Upper lobe of left lung (tissue), 4 donors: ENCODE results near the gene CYP24A1.

Experiments
- CTCF ChIP-seq, 6 experiments: fragments of 450-650 bp in 4 of 6; fragments of 200-600 bp in 2 of 6; sonication (generic) in 2 of 6; IDR thresholded peaks; one replicate each; pipeline ENCODE4 v1.5.1; 2016 to 2019; ENCODE audit warnings: antibody characterized with exemption in 6 of 6
- POLR2AphosphoS5 ChIP-seq, 2 donors: sonication (generic); formaldehyde crosslinking; IDR thresholded peaks; one replicate each; pipeline ENCODE4 v1.5.1; 2017; ENCODE audit warnings: antibody characterized with exemption in 2 of 2

DNA sequence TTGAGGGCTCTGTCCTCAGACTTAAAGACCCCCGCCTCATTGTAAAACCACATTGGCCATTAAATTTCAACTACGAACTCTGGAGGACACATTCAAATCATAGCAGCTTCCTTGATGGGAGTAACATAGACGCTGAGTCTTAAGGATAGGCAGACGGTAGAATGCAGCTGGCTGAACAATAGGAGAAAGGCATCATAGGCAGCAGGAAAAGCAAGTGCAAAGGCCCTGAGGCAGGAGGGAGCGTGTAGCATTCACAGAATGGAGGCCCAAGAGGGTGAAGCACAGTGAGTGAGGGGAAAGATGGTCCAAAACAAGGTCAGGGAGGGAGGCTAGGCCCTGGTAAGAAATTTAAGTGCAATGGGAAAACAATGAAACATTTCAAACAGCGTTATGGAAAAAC is 25.5 kb upstream of the CYP24A1 start:
- no peak for TF ChIP-seq POLR2AphosphoS5 (IDR thresholded peaks at IDR 0.05)
- no peak for TF ChIP-seq CTCF (IDR thresholded peaks at IDR 0.05)
